Mucosa of gallbladder (tissue), 1 donor: ENCODE data around the gene HBD. TPM values are rescaled to one million over a fixed set of nuclear protein-coding genes. Genes with fewer than 3 reads are reported as not detected.

ENCODE experiments used
- DNase-seq: peaks from one replicate; pipeline ENCODE4 v3.0.0-alpha.2; 2020; ENCODE audit warnings: low spot score
- total RNA-seq: library from RNA; stranded (reverse); gene quantifications from one replicate; pipeline ENCODE4 v1.2.1, GENCODE V29; 2021
- donor health status: DM: no; HTN: no; CAD: no.

The HBD gene
- total RNA-seq, 1 donor from 2014 or later, result 0.72 TPM

- DNase-seq, result no peak
Observed at GRCh38 chr11:5188201-5188600, 46.1 kb downstream of the HBD start.

Other genes starting within 250 kb of the HBD start
- gene OR51L1, start 239.6 kb downstream of the HBD start, total RNA-seq, result not detected
- gene OR52J3, start 188.0 kb downstream of the HBD start, total RNA-seq, result not detected
- not detected for gene OR52E2, start 174.9 kb downstream of the HBD start, total RNA-seq
- not detected for gene OR52E1, start 164.9 kb downstream of the HBD start, total RNA-seq
- gene OR52A5, start 96.1 kb downstream of the HBD start, total RNA-seq, result not detected
- gene OR52A1, start 79.7 kb downstream of the HBD start, total RNA-seq, result not detected
- not detected for gene OR51V1, start 33.8 kb downstream of the HBD start, total RNA-seq
- 65.9 TPM for gene HBB, start 7.4 kb downstream of the HBD start, total RNA-seq
- gene HBG1, start 15.4 kb upstream of the HBD start, total RNA-seq, result 3.3 TPM
- gene HBG2, start 20.3 kb upstream of the HBD start, total RNA-seq, result 13.2 TPM
- 4.0 TPM for gene HBE1, start 35.5 kb upstream of the HBD start, total RNA-seq
- gene OR51B4, start 67.5 kb upstream of the HBD start, total RNA-seq, result 0.23 TPM
- gene OR51B2, start 89.8 kb upstream of the HBD start, total RNA-seq, result not detected
- gene OR51B5, start 109.0 kb upstream of the HBD start, total RNA-seq, result 0.37 TPM
- gene OR51B6, start 117.0 kb upstream of the HBD start, total RNA-seq, result not detected
- not detected for gene OR51M1, start 149.3 kb upstream of the HBD start, total RNA-seq
- not detected for gene OR51Q1, start 187.6 kb upstream of the HBD start, total RNA-seq
- 0.23 TPM for gene OR51I1, start 207.0 kb upstream of the HBD start, total RNA-seq
- gene OR51I2, start 214.8 kb upstream of the HBD start, total RNA-seq, result not detected